Activated T-cell treated with anti-CD3 and anti-CD28 coated beads, Interleukin-2, amount 50 U/mL, for 1 hour (primary cell): ENCODE measurements around the gene PROB1.
A peak's percentile ranks its signal among the peaks of the same experiment; 100 is the strongest.
"Not testable (repeated sequence)": the region's sequence is repeated elsewhere in the genome, so short reads cannot be mapped to it uniquely, and the experiment has no call there.

Source experiments
- DNase-seq: peaks from one replicate; pipeline ENCODE4 v3.0.0-alpha.2; 2020

PROB1 gene

GRCh38 chr5:139377226-139377625, 17.7 kb downstream of the PROB1 start:
- no peak for DNase-seq

GRCh38 chr5:139376364-139376763, 18.5 kb downstream of the PROB1 start:
- DNase-seq: no peak

DNA sequence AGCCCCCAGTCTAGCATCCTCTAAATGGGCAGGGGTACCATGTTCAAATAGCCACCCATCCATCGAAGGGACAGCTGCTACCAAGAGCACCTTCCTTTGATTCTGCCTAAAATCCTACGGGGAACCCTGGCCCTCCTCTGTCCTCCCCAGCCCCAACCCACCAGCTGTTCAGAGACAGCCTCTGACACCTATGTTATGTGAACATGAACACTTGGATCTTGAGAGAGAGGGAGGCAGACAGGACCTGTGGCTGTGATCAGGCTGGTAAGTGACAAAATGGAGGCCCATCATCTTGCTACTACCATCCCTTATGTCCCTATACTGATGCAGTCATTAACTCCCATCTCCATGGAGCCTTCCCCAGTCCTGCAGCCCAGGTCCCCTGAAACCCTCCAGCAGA, 20.0 kb downstream of the PROB1 start:
- DNase-seq: no peak

DNA sequence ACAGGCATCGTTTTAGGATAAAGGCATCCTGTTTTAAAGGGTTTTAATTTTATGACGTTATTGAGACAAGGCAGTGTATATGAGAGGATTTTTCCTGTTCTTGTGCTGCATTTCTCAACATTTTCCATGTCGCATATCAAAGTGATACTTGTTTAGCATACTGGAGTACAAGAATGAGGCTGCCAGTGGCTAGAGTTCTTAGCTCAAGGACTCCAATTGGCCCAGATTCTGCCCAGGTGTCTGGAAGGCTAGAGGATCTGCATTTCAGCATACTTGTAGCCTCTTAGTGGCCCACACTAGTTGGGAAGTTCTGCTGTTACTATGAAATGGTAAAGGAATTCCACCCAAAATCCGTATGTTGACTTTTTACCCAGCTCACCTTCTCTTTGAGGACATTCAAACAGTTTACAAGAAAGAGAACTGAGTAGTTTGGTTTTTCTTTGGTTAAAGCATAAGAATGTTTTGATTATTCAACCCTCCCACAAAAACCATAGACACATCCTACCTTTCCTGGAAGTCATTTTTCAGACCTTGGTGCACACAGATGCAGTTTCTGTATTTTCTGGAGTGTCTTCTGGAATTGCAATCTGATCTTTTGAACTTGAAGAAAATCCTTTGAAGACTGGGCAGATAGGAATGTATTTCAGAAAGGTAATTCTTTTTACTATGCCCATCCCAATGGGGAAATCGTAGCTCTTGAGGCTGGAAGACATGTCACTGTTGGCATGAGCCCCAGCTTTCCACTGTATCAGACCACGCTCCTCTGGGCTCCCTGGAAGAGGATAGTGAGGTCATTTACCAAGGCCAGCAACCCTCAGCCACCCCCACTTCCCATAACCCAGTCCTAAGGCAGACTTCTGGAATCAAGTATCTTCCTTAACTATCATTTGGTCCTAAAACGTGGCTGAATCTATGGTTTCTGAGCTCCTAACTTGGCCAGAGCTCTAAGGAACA, 23.1 kb downstream of the PROB1 start:
- no peak for DNase-seq

DNA sequence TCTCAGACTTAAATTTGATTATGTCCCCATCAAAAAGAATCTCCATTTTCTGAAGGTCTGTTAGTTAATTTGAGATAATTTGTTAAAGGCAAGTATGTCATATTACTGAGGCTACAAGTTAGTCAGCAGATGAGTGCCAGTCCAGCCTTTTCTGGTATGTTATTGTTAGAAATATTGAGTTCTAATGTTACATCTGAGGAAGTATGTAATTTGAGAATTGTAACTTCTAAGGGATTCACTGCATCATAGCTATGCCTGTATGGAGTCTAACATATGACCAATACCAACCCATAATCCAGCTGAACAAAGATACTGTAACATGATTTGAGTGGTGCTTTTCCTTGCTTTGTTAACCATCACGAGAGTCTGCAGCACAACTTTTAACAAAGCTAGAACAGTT, 25.7 kb downstream of the PROB1 start:
- no peak for DNase-seq

- DNase-seq: no peak
Measured at GRCh38 chr5:139368613-139369012, 26.3 kb downstream of the PROB1 start.

GRCh38 chr5:139364466-139364865, 30.4 kb downstream of the PROB1 start:
- no peak for DNase-seq

DNA sequence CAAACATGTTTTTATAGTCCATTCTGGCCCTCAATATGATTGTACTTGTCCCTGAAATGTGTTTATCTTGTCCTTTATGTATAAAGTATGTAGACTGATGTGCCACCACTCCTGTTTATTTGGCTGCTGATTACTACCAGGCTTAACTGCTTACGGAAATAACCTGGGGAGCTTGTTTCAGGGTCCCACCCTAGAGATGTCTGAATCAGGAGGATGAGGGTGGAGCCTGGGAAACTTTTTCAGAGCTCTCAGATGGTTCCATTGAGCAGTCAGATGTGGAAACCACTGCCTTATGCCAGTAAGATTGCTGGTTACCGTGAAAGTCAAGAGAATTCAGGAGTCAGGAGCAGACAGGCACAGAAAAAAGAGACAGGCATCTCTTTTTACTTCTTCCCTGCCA, 31.0 kb downstream of the PROB1 start:
- DNase-seq: no peak

DNA sequence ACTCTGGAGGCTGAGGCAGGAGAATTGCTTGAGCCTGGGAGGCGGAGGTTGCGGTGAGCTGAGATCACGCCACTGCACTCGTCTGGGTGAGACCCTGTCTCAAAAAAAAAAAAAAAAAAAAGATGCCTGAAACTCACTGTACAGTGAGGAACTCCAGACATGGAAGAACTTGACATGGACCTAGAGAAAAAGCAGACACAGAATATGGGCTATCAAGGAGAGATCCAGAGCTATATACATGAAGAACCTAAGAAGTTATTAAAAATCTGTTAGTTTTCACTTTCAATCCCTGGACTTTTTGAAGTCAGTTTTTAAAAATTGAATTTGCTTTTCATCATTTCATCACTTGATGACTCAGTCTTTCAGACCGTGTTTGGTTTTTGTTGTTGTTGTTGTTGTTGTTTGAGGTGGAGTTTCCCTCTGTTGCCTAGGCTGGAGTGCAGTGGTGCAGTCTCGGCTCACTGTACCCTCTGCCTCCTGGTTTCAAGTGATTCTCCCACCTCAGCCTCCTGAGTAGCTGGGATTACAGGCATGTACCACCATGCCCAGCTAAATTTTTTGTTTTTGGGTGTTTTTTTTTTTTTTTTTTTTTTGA, 33.0 kb downstream of the PROB1 start:
- no peak for DNase-seq

DNA sequence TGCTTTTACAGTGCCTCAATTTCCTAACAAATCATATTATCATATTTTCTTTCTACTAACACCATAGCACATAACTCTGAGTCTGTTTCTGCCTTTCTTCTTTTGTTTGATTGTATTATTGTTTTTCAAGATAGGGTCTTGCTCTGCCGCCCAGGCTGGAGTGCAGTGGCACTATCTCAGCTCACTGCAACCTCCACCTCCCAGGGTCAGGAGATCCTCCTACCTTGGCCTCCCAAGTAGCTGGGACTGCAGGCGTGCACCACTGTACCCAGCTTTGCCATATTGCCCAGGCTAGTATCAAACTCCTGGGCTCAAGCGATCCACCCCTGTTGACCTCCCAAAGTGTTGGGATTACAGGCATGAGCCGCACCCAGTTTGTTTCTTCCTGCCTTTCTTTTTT, 34.5 kb downstream of the PROB1 start:
- DNase-seq: no peak

DNA sequence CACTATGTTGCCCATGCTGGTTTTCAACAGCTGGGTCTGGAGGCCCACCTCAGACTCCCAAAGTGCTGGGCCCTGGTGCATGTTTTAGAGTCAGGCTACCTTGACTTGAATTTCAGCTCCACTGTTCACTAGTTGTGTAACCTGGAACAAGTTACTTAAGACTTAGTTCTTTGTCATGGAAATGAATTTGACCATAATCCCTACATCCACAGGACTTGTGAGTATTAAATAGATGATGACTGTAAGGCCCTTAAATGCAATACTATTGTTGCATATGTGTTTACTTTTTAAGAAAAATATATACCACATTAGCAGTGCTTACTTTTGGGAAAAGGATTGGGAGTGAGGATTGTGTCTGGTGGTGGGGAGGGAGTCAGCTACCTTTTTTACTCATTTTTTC, 36.8 kb downstream of the PROB1 start:
- no peak for DNase-seq

DNA sequence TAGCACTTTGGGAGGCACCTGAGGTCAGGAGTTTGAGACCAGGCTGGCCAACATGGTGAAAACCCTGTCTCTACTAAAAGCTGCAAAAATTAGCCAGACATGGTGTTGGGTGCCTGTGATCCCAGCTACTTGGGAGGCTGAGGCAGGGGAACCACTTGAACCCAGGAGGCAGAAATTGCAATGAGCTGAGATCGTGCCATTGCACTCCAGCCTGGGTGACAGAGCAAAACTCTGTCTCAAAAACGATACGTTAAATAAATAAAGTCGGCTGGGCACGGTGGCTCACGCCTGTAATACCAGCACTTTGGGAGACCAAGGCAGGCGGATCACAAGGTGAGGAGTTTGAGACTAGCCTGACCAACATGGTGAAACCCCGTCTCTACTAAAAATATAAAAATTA, 39.0 kb downstream of the PROB1 start:
- not testable (repeated sequence) for DNase-seq

- DNase-seq: no peak
Measured at GRCh38 chr5:139354186-139354585, 40.7 kb downstream of the PROB1 start.

DNA sequence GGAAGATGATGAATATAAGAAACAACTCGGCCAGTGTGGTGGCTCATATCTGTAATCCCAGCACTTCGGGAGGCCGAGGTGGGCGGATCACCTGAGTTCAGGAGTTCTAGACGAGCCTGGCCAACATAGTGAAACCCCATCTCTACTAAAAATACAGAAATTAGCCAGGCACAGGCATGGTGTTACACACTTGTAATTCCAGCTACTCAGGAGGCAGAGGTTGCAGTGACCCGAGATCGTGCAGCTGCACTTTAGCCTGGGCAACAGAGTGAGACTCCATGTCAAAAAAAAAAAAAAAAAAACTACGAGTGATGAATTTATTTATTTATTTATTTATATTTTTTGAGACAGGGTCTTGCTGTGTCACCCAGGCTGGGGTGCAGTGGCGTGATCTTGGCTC, 47.0 kb downstream of the PROB1 start:
- not testable (repeated sequence) for DNase-seq

DNA sequence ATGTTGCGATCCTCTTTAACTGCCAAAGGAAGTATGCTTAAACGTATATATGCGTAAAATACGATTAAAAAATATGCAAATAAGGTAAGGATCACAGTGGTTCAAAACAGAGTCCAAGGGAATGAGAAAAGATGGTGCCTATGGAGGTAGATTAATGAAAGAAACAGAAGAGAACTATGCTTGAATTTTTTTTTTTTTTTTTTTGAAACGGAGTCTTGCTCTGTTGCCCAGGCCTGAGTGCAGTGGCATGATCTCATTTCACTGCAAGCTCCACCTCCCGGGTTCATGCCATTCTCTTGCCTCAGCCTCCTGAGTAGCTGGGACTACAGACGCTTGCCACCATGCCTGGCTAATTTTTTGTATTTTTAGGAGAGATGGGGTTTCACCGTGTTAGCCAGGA, 49.5 kb downstream of the PROB1 start:
- not testable (repeated sequence) for DNase-seq

GRCh38 chr5:139344177-139344576, 50.7 kb downstream of the PROB1 start:
- no peak for DNase-seq

- no peak for DNase-seq
Measured at GRCh38 chr5:139343476-139343875, 51.4 kb downstream of the PROB1 start.

DNA sequence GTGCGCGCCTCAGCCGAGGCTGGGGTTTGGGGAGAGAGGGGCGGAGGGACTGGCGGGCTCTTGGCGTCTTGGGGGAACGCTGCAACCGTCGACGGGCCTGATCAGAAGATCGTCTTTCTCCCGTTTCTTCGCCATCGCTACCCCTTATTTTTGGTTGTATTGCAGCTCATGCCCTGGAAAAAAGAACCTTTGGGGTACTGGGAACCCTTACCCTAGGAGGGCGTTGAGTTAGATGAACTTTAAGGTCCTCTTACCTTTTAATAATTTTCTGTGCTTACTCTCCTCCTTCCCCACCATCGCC, 52.5 kb downstream of the PROB1 start:
- DNase-seq: no peak

DNA sequence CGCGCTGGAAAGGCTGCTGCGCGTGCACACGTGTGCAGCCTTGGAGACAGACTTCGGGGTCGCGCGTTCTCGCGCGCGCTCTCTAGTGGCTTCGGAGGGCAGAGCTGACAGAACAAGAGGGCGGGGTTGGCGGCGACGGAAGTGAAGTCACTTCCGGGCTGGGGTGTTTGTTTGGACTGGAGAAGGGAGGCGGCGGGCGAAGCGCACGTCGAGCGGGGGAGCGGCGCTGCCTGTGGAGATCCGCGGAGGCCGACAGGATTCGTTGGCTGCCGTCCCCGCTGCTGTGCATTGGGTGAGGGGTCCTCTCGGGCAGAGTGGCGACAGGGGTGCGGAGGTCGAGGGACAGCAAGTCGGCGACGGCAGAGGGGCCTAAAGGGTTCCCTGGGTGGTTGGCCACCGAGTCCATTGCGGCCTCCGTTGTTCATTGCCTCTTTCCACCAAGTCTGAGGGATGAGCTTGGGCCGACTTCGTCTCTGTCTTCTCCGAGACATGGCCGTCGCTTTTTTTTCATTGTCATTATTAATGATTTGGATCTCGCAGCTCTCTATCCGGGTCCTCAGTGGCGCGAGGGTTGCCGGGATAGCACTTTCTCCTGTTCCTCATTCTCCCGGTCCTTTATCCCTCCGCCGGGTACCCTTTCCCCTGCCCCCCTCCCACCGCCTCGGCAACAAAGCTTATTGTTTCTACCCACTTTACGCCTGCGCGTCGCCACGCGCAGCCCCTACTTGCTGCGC, 53.0 kb downstream of the PROB1 start, which contains the start of gene PAIP2:
TSS of gene PAIP2 (plus strand) at position 166 of the 734 bp plus-strand sequence. CDS start 21,931 bp downstream, outside the sequence.
- peak; percentile 98 for DNase-seq

DNA sequence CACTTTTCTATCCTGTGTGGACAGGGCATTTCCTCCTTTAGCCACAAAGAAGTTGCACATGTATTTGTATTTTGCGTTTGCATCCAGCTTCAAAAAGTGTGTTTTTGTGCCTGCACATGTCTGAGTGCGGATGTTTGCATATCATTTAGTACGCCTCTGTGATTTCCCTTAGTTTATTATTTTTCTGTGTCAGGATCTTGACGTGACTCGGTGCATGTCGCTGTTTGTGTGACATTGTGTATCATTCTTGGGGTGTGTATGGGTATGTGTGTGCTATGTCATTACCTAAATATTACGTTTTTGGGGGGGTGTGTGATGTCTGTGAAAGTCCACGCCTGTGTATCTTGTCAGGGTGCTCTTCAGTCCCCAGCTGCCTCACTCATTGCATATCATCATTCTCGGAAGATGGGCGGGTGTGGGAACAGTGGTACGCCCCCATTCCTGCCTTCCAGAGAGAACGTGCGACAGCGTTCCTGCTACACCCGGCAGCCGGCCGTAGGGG, 53.7 kb downstream of the PROB1 start:
- no peak for DNase-seq
